ENCODE results near the gene CITED2.

DNA sequence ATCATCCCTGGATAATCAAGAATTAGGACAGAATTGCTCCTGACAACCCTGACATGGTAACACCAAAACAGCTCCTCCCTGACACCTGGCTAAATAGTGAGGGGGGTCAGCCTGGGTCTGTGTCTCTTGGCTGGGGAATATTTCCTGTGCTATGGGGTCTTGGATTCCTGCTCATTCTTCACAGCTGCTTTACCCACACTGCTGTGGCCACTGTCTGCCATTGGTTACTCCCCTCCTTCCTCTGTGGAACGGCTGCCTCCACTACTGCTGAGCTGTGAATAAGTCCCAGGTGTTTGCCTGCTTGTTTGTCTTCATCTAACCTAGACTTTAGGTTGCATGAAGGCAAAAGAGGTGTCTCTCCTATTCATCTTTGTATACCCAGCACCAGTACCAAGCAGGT, 48.8 kb downstream of the CITED2 start:
- TF ChIP-seq EZH2 (IDR thresholded peaks at IDR 0.05) = no peak
- no peak for TF ChIP-seq FOXP2 (optimal IDR thresholded peaks at IDR 0.05; ENCODE audit: control extremely low read depth, extremely low read length, insufficient read depth)

Measured in SK-N-MC (cell line).